Measurements from ENCODE around the gene KLHDC10.

GRCh38 chr7:130141884-130142653, 71.7 kb downstream of the KLHDC10 start:
- TF ChIP-seq, protein P1, sequence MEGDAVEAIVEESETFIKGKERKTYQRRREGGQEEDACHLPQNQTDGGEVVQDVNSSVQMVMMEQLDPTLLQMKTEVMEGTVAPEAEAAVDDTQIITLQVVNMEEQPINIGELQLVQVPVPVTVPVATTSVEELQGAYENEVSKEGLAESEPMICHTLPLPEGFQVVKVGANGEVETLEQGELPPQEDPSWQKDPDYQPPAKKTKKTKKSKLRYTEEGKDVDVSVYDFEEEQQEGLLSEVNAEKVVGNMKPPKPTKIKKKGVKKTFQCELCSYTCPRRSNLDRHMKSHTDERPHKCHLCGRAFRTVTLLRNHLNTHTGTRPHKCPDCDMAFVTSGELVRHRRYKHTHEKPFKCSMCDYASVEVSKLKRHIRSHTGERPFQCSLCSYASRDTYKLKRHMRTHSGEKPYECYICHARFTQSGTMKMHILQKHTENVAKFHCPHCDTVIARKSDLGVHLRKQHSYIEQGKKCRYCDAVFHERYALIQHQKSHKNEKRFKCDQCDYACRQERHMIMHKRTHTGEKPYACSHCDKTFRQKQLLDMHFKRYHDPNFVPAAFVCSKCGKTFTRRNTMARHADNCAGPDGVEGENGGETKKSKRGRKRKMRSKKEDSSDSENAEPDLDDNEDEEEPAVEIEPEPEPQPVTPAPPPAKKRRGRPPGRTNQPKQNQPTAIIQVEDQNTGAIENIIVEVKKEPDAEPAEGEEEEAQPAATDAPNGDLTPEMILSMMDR (IDR thresholded peaks at IDR 0.05; ENCODE audit: borderline replicate concordance, extremely low read depth, low read length, poor library complexity, severe bottlenecking): no peak
- TF ChIP-seq EZH2 (IDR thresholded peaks at IDR 0.05; ENCODE audit: borderline replicate concordance, low read depth, low read length, severe bottlenecking): no peak
